ENCODE measurements around the gene TRIM65.

TRIM65 gene

DNA sequence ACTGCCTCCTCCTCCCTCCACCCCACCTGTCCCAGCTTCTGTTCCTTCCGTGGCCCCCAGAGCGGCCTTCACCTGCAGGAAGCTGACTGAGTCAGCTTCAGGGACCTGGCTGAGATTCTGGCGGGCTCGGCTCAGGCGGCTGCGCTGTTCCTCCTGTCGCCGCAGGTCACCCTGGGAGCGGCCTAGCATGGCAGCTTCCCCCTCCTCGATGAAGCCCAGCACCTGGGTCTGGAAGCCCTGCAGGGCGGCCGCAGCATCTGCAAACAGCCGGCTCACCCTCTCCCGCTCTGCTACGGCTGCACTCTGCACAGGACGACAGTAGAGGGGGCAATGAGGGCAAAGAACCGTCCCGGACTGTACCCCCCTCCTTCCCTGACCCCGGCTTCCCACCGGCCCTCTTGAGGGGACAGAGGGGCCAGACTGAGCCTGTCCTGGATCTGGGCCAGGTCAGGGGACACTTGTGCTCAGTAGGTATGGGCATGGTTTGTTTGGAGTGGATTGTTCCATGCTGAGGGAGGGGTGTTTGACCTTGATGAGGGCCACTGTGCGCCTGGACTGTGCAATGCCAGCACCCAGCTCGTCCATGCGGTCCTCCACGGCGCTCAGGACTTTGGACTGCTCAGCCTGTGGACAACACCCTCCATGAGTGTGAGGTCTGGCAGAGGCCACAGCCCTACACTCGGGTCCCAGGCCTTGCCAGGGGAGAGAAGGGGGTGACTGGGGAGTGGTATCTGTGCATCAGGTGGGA lies 20.4 kb downstream of the TRIM65 start:
- TF ChIP-seq, protein P1, sequence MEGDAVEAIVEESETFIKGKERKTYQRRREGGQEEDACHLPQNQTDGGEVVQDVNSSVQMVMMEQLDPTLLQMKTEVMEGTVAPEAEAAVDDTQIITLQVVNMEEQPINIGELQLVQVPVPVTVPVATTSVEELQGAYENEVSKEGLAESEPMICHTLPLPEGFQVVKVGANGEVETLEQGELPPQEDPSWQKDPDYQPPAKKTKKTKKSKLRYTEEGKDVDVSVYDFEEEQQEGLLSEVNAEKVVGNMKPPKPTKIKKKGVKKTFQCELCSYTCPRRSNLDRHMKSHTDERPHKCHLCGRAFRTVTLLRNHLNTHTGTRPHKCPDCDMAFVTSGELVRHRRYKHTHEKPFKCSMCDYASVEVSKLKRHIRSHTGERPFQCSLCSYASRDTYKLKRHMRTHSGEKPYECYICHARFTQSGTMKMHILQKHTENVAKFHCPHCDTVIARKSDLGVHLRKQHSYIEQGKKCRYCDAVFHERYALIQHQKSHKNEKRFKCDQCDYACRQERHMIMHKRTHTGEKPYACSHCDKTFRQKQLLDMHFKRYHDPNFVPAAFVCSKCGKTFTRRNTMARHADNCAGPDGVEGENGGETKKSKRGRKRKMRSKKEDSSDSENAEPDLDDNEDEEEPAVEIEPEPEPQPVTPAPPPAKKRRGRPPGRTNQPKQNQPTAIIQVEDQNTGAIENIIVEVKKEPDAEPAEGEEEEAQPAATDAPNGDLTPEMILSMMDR (conservative IDR thresholded peaks at IDR 0.05; ENCODE audit: control insufficient read depth, insufficient read depth, low read depth, low read length) = no peak
- H3K4me3 ChIP-seq (ENCODE audit: control insufficient read depth, low read depth, low read length) = peak overlapping the region; percentile 61
- DNase-seq (ENCODE audit: low read depth) = no peak

DNA sequence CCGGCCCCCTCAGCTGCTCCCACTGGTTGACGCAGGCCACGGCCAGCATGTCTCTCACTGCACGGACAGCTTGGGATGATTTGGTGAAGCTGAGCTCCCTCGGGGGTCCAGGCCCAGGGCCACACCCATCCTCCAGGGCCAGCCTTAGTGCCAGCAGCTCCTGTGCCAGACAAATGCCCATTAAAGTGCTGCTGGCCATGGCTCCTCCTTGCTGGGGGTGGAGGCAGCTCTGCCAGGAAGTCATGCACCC lies 20.9 kb downstream of the TRIM65 start:
- H3K4me3 ChIP-seq (ENCODE audit: control insufficient read depth, low read depth, low read length) = no peak overlapping the region
- TF ChIP-seq, protein P1 (conservative IDR thresholded peaks at IDR 0.05; ENCODE audit: control insufficient read depth, insufficient read depth, low read depth, low read length) = no peak
- no peak for DNase-seq (ENCODE audit: low read depth)

- no peak overlapping the region for H3K4me3 ChIP-seq (ENCODE audit: control insufficient read depth, low read depth, low read length)
- TF ChIP-seq, protein P1 (conservative IDR thresholded peaks at IDR 0.05; ENCODE audit: control insufficient read depth, insufficient read depth, low read depth, low read length) = no peak
- no peak for DNase-seq (ENCODE audit: low read depth)
Observed at GRCh38 chr17:75875182-75875939, 21.4 kb downstream of the TRIM65 start.

DNA sequence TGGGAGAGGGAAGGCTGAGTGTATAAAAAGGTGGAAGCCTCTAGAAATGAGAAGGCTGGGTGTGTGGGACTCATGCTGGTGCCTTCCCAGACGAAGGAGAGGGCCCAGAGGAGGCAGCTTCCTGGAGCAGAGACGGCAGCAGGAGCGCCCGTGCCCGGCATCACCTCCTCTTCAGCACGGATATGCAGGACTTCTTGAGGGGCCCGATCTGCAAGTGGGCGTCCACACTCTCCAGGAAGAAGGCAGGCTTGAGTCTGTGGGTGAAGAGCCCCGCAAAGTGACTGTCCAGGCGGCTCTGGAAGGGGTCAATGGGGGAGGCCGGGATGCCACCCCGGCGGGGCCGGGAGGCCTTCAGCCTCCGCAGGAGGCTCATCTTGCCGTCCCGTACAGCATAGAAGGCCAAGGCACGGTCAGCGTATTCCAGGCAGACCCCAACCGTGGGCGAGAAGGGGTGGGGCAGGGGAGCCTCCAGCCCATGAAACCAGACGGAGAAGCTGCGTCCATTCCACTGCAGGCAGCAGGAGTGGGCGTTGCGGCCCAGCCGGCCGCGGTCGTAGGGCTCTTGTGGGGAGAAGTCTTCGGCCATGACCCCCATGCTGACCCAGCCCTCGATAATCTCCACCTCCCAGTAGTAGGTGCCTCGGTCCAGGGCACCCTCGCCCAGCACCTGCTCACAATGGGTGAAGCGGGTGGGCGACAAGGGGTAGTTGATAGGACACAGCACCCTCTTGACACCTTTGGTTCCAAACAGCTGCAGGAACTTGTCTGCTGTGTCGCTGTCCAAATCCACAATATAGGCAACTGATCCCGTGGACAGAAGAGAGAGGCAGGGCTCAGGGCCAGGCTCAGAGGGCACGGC lies 22.2 kb downstream of the TRIM65 start:
- TF ChIP-seq, protein P1 (conservative IDR thresholded peaks at IDR 0.05; ENCODE audit: control insufficient read depth, insufficient read depth, low read depth, low read length) = no peak
- no peak for DNase-seq (ENCODE audit: low read depth)
- no peak overlapping the region for H3K4me3 ChIP-seq (ENCODE audit: control insufficient read depth, low read depth, low read length)

DNA sequence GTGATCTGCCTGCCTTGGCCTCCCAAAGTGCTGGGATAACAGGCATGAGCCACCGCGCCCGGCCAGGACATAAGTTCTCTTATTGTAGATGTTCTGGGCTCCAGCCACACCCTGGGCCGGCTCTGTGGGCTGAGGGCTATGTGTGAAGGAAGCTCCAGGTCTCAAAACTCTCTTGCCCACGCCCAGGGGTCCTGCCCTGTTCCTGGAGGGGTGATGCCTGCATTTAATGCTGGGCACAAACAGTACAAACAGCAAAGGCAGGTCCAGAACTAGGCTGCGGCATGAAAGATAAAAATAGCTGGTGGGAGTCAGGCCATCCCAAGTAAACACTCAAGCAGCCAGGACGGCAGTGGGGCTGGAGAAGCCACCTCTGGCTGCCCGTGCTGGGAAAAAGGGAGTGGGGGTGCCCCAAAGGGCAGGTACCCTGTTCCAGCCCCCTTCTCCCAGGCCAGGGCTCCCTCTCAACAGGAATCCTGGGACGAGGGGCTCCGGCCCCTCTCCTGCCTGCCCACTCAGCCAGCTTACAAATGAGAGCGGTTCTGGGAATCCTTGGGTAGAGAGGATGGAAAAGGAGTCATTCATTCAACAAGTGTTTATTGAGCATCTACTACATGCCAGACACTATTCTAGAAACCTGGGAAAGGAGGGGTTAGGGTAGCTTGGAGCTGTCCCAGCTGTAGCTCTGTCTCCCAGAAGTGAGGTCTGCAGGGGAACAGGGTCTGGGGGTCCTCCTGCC lies 23.0 kb downstream of the TRIM65 start:
- no peak for DNase-seq (ENCODE audit: low read depth)
- TF ChIP-seq, protein P1 (conservative IDR thresholded peaks at IDR 0.05; ENCODE audit: control insufficient read depth, insufficient read depth, low read depth, low read length) = no peak

More for the DNA sequence above, 23.0 kb downstream of the TRIM65 start:
- no peak overlapping the region for H3K4me3 ChIP-seq (ENCODE audit: control insufficient read depth, low read depth, low read length)
